SIG-M5 treated with dmso at 0.1 percent for 504 hours (cell line): Measurements from ENCODE around the gene HELZ2.

Experiments used
- DNase-seq: peaks from one replicate; lab custom pipeline; 2025; ENCODE audit not compliant: unreplicated experiment; lab: John Stamatoyannopoulos, UW

The HELZ2 gene

DNA sequence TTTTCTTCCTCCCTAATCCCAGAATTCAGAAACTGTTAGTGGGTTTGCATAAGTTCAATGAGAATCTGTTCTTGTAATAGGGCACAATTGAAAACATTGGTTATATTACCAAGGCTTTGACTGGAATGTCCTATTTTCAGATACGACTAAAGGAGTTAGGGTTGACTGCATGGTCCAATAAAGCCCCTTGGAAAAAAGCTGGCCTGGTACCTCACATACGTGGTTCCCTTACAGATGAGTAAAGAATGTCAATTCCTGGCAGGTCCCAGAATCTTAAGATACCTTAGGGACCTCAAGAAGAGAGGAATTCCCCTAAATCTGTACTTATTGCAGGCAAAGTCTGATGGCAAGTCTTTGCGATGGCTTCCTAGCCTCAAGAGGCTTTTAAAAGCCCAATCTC is 48.9 kb downstream of the HELZ2 start:
- DNase-seq, result no peak
